Large intestine (tissue), 12 donors: ENCODE results near the gene YPEL1. TPM values are rescaled to one million over a fixed set of nuclear protein-coding genes. Genes with fewer than 3 reads are reported as not detected.
A peak's percentile ranks its signal among the peaks of the same experiment; 100 is the strongest.

Experiments
- DNase-seq, 2 donors: peaks; one replicate each; pipeline versions ENCODE4 v3.0.0 to v3.0.0-alpha.2; 2013
- H3K27ac ChIP-seq: one replicate; pipeline ENCODE4 v1.5.1; 2013; ENCODE audit warnings: low read length
- H3K27me3 ChIP-seq: 2 replicates; pipeline ENCODE4 v1.6.1; 2013; ENCODE audit warnings: low read length; ENCODE audit not compliant: control insufficient read depth, insufficient read depth
- H3K36me3 ChIP-seq: 2 replicates; pipeline ENCODE4 v1.6.1; 2013; ENCODE audit warnings: low read length; ENCODE audit not compliant: control insufficient read depth, insufficient read depth
- H3K4me1 ChIP-seq: one replicate; pipeline ENCODE4 v1.6.1; 2013; ENCODE audit warnings: low read length; ENCODE audit not compliant: control insufficient read depth, insufficient read depth
- H3K4me3 ChIP-seq: one replicate; pipeline ENCODE4 v1.5.1; 2013; ENCODE audit warnings: low read length
- H3K9me3 ChIP-seq: one replicate; pipeline ENCODE4 v1.6.1; 2013; ENCODE audit warnings: mild to moderate bottlenecking, low read depth, low read length, moderate library complexity; ENCODE audit not compliant: control insufficient read depth
- WGBS: methylation state at CpG from one replicate; pipeline ENCODE4 v1.1.5; 2013; ENCODE audit warnings: low lambda C conversion rate; ENCODE audit not compliant: insufficient coverage; 5-methylcytosine and 5-hydroxymethylcytosine counted together
- long read RNA-seq, 11 donors: transcript quantifications; one replicate each; lab custom pipeline, GENCODE V29; 2026
- polyA plus RNA-seq: library from polyadenylated mRNA; unstranded; fragments of 120-200 nt; gene quantifications from one replicate; pipeline ENCODE4 v1.2.1, GENCODE V29; 2013

YPEL1 gene, protein sequence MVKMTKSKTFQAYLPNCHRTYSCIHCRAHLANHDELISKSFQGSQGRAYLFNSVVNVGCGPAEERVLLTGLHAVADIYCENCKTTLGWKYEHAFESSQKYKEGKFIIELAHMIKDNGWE
- polyA plus RNA-seq: 4.1 TPM
- long read RNA-seq, donor 1, full-length matches to known transcripts: 1 of 1 reads
- long read RNA-seq, donor 1, partial matches to known transcripts: 0 of 1 reads
- long read RNA-seq, donor 1, other reads (novel, unspliced or antisense): 0 of 1 reads
- long read RNA-seq, donor 2: 0 reads
- long read RNA-seq, donor 3: 0 reads
- long read RNA-seq, donor 4: 0 reads
- long read RNA-seq, donor 5, full-length matches to known transcripts: 4 of 4 reads
- long read RNA-seq, donor 5, partial matches to known transcripts: 0 of 4 reads
- long read RNA-seq, donor 5, other reads (novel, unspliced or antisense): 0 of 4 reads
- long read RNA-seq, donor 6: 0 reads
- long read RNA-seq, donor 7: 0 reads
- long read RNA-seq, donor 8, full-length matches to known transcripts: 1 of 1 reads
- long read RNA-seq, donor 8, partial matches to known transcripts: 0 of 1 reads
- long read RNA-seq, donor 8, other reads (novel, unspliced or antisense): 0 of 1 reads
- long read RNA-seq, donor 9: 0 reads
- long read RNA-seq, donor 10, full-length matches to known transcripts: 4 of 4 reads
- long read RNA-seq, donor 10, partial matches to known transcripts: 0 of 4 reads
- long read RNA-seq, donor 10, other reads (novel, unspliced or antisense): 0 of 4 reads
- long read RNA-seq, donor 11, full-length matches to known transcripts: 1 of 8 reads
- long read RNA-seq, donor 11, partial matches to known transcripts: 7 of 8 reads
- long read RNA-seq, donor 11, other reads (novel, unspliced or antisense): 0 of 8 reads

DNA sequence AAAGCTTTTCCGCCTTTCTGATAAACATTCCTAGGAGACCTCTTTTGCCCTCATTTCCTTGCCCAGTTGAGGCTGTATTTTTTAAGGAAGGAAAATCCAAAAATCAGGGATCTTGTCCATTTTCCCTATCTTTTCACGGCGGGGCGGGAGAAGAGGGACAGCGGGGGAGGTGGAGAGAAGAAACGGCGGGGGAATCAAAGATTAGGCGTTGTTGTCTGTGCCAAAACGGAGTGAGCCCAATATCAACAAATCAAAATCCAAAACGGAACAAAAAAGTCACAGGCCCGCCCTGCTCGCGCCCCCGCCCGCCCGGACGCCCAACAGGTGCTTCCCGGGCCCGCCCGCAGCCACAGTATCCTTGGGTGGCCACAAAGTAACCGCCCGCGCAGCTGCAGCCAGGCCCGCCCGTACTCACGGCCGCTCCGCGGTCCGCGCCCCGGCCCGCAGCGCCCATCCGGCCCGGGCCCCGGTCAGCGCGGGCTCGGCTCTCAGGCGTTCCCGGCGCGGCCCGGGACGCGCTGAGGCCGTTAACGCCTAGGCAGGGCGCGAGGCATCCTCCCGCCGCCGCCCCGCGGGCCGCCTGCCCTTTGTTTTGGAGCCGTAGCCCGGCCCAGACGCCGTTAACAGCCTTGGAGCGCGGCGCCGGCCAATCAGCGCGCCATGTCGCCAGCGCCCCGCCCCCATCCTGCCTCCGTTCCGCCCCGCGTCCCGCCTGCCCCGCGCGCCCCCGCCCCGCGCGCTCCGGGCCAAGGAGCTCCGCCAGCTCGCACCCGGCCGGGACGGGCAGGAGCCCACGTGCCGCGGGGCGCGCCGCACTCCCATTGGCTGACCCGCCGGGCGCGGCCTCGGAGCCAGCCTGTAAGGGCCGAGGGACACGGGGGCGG, at the start of gene YPEL1:
Gene YPEL1, minus strand, starts transcription at position 595 of the 884 bp plus-strand sequence. CDS start 25,050 bp downstream, outside the sequence.
- peaks cover 25% of the 10 kb centered on the region for H3K27me3 ChIP-seq
- no peaks in the 10 kb centered on the region for H3K36me3 ChIP-seq
- H3K4me3 ChIP-seq: peak within 1 kb of the TSS; percentile 41
- DNase-seq: peak; percentile 95 to 98
- H3K9me3 ChIP-seq: peaks cover 3% of the 10 kb centered on the region
- H3K27ac ChIP-seq: peak within 1 kb of the TSS; percentile 7
- no CpG with 5 or more reads among the region's 102 CpGs for WGBS
- H3K4me1 ChIP-seq: peaks cover 9% of the 10 kb centered on the region

DNA sequence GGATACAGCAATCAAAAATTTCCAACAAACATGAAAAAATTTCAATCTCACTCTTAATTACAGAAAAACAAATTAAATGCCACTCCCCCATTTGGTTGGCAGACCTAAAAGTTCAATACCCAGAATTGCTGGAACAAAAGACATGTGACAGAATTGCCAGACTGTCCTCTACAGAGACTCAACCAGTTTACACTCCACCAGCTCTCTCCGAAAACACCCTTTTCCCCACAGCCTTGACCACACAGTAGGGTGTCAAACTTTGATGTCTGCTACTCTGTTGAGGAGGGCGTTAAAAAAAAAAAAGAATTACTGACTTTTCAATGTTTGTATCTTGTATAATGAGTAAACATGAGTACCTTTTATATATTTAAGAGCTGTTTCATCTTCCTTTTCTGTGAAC, 44.7 kb upstream of the YPEL1 start:
- H3K27me3 ChIP-seq: no peaks in the 10 kb centered on the region
- no peak overlapping the region for H3K27ac ChIP-seq
- no peaks in the 10 kb centered on the region for H3K4me1 ChIP-seq
- no peaks in the 10 kb centered on the region for H3K9me3 ChIP-seq
- H3K36me3 ChIP-seq: peaks cover 29% of the 10 kb centered on the region
- no peak for DNase-seq
- H3K4me3 ChIP-seq: no peak overlapping the region
- WGBS: no CpG with 5 or more reads among the region's 2 CpGs

DNA sequence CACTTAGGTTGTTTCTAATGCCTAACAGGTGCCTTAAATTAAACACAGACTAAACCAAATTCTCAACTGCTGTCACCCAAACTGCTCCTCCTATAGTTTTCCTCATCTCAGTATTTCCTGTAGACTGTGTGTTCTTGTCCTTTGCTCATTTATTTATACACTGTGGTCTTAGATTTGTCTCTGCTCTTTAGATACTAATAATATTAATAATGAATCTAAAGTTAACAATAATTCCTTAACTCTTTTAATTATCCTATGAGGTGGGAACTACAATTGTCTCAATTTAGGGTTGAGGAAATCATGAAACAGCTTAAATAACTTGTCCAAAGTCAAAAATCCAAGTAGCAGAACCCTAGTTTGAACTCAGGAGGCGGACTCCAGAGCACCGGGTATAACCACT, 43.9 kb upstream of the YPEL1 start:
- H3K36me3 ChIP-seq: peaks cover 29% of the 10 kb centered on the region
- no peaks in the 10 kb centered on the region for H3K4me1 ChIP-seq
- H3K9me3 ChIP-seq: no peaks in the 10 kb centered on the region
- no peaks in the 10 kb centered on the region for H3K27me3 ChIP-seq
- H3K4me3 ChIP-seq: no peak overlapping the region
- no peak for DNase-seq
- WGBS: no CpG with 5 or more reads among the region's 2 CpGs
- H3K27ac ChIP-seq: no peak overlapping the region

GRCh38 chr22:21778705-21779363, 43.2 kb upstream of the YPEL1 start:
- H3K4me1 ChIP-seq: no peaks in the 10 kb centered on the region
- no CpG with 5 or more reads among the region's 4 CpGs for WGBS
- H3K27me3 ChIP-seq: no peaks in the 10 kb centered on the region
- no peak for DNase-seq
- no peak overlapping the region for H3K4me3 ChIP-seq
- no peak overlapping the region for H3K27ac ChIP-seq
- no peaks in the 10 kb centered on the region for H3K9me3 ChIP-seq
- peaks cover 29% of the 10 kb centered on the region for H3K36me3 ChIP-seq

DNA sequence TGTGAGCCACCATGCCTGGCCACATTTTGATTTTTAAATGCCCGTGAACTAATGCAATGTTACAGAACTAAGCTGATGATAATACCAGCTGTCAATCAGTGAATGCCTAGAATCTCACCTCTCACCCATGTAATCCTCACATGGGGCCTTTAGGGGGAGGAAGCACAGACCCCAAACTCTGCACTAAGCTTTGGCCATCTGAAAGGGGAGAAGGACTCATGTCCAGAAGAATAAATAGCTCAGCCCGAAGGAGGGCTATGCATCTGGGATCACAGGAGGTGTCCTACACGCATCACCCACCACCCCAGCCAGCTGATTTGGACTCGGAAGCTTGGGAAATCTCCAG, 36.0 kb upstream of the YPEL1 start:
- DNase-seq: no peak
- H3K36me3 ChIP-seq: peaks cover 55% of the 10 kb centered on the region
- no peaks in the 10 kb centered on the region for H3K9me3 ChIP-seq
- no peaks in the 10 kb centered on the region for H3K4me1 ChIP-seq
- no peak overlapping the region for H3K27ac ChIP-seq
- H3K27me3 ChIP-seq: no peaks in the 10 kb centered on the region
- H3K4me3 ChIP-seq: no peak overlapping the region
- no CpG with 5 or more reads among the region's 4 CpGs for WGBS

DNA sequence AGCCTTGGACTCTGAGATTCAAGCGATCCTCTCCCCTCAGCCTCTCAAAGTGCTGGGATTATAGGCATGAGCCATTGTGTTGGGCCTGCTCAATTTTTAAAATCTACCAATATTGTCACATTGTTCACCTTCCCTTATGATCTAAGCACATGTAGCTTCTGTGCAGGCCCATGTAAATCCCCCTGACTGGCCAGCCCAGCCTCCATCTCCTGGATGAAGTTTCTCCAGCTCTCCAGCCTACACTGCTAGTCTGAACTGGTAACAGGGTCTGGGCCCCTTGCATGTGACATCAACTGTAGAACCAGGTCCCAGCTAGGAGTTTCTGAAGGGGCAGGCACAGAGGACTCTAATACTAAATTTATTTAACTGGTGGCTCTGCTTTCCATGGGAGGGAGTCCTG, 32.8 kb upstream of the YPEL1 start:
- no CpG with 5 or more reads among the region's 1 CpG for WGBS
- Histone ChIP-seq H3K4me3 (no peak overlapping the region), H3K27me3 (no peaks in the 10 kb centered on the region), H3K9me3 (no peaks in the 10 kb centered on the region), H3K4me1 (no peaks in the 10 kb centered on the region), H3K36me3 (peaks cover 85% of the 10 kb centered on the region), H3K27ac (no peak overlapping the region)
- DNase-seq: no peak

DNA sequence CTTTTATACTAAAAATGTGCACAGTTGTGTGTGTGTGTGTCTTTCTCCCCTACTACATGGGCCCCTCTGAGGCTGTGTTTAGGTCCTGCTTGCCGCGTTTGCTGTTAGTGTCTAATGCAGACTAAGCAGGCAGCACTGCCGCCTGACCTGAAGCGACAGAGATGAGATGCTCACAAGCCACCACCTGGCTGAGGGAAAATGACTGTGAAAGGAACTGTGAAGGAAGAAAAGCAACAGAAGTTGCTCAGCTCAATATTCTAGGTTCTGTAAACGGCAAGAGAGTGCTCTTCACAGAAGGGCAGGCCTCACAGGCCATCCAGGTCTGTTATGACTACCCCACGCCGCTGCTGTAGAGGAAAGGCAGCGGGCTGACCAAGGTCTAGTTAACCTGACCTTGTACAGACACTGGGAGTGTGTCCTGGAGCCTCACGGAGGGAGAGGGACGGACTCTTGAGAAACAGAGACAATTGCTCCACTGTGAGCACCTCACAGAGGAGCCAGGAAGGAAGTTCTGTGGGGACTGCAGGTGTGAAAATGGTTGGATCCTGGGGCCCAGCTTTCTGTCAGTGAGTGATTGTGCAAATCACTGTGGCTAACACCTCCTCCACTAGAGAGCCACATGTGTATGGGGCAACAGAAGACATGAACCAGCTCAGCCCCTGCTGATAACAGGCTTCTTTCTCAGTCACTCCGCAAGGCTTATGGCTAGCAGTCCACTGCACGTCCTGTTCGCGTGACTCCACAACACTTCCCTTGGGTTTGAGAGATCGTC, 31.3 kb upstream of the YPEL1 start:
- peaks cover 89% of the 10 kb centered on the region for H3K36me3 ChIP-seq
- no peak overlapping the region for H3K27ac ChIP-seq
- no peaks in the 10 kb centered on the region for H3K4me1 ChIP-seq
- H3K27me3 ChIP-seq: no peaks in the 10 kb centered on the region
- no peak overlapping the region for H3K4me3 ChIP-seq
- H3K9me3 ChIP-seq: no peaks in the 10 kb centered on the region
- no CpG with 5 or more reads among the region's 15 CpGs for WGBS
- DNase-seq: no peak

DNA sequence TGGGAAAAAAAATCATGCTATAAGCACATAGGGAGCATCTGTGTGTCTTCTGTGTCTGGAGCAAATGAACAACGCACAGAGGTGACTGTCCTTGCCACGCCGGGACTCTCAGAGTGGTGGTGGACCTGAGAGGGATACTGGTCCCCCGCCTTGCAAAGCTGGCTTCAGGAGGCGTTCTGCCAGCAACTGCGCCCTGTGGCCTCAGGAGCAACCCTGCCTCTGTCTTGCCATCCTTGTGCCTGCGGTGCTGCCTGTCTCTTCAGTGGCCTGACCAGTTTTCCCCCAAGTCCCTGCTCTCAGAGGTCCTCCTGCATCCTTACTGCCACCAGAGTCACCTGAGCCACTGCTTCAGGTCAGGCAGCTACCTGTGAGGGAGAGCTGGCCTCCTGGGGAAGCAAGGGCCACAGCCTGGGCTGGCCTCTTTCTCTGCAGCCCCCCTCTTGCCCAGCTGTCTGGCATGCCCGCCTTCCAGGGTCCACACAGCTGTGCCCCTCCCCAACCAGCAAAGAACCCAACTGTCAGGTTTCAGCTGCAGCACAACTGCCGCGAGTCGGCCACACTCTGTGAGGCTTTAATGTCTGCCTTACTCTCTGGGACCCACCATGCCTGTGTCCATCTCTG, 30.4 kb upstream of the YPEL1 start:
- peaks cover 84% of the 10 kb centered on the region for H3K36me3 ChIP-seq
- WGBS: no CpG with 5 or more reads among the region's 11 CpGs
- H3K4me3 ChIP-seq: no peak overlapping the region
- no peaks in the 10 kb centered on the region for H3K4me1 ChIP-seq
- no peaks in the 10 kb centered on the region for H3K9me3 ChIP-seq
- no peak for DNase-seq
- H3K27ac ChIP-seq: no peak overlapping the region
- H3K27me3 ChIP-seq: no peaks in the 10 kb centered on the region
